Esophagus squamous epithelium (tissue), 4 donors: ENCODE measurements around the gene RIPOR1.

Experiments
- CTCF ChIP-seq, 6 experiments: fragments of 450-650 bp in 4 of 6; fragments of 200-600 bp in 2 of 6; sonication (generic) in 2 of 6; IDR thresholded peaks; one replicate each; pipeline ENCODE4 v1.5.1; 2016 to 2019; ENCODE audit warnings: antibody characterized with exemption in 6 of 6, mild to moderate bottlenecking in 4 of 6, moderate library complexity in 4 of 6
- POLR2A ChIP-seq, 4 donors: fragments of 450-650 bp; IDR thresholded peaks; one replicate each; pipeline ENCODE4 v1.6.1; 2017; ENCODE audit warnings: antibody characterized with exemption in 4 of 4, mild to moderate bottlenecking in 4 of 4, moderate library complexity in 3 of 4

- TF ChIP-seq CTCF (IDR thresholded peaks at IDR 0.05) (no peak), POLR2A (IDR thresholded peaks at IDR 0.05) (no peak)
Measured at GRCh38 chr16:67560827-67561342, 32.3 kb downstream of the RIPOR1 start.
